Measurements from ENCODE around the gene RNF220.

RNF220 gene

GRCh38 chr1:44682883-44683265 is 277.8 kb downstream of the RNF220 start:
- Histone ChIP-seq H3K27ac (no peak overlapping the region), H3K36me3 (replicated peaks) (no peaks in the 10 kb centered on the region), H3K4me3 (ENCODE audit: low read depth, low read length) (no peak overlapping the region), H3K27me3 (replicated peaks) (no peaks in the 10 kb centered on the region)
- in situ Hi-C loops (cut with HindIII; ENCODE audit: low pct_ligation_motif_present, low sequenced_read_pairs) = no loop called here
- no peak for TF ChIP-seq CTCF (IDR thresholded peaks at IDR 0.05; ENCODE audit: low read depth, low read length, missing control alignments)
- DNase-seq = no peak

GRCh38 chr1:44684525-44684924 is 279.5 kb downstream of the RNF220 start:
- in situ Hi-C loops (cut with HindIII; ENCODE audit: low pct_ligation_motif_present, low sequenced_read_pairs) = no loop called here
- TF ChIP-seq CTCF (IDR thresholded peaks at IDR 0.05; ENCODE audit: low read depth, low read length, missing control alignments) = no peak
- Histone ChIP-seq H3K27ac (no peak overlapping the region), H3K4me3 (ENCODE audit: low read depth, low read length) (no peak overlapping the region), H3K27me3 (replicated peaks) (no peaks in the 10 kb centered on the region), H3K36me3 (replicated peaks) (no peaks in the 10 kb centered on the region)
- no peak for DNase-seq

DNA sequence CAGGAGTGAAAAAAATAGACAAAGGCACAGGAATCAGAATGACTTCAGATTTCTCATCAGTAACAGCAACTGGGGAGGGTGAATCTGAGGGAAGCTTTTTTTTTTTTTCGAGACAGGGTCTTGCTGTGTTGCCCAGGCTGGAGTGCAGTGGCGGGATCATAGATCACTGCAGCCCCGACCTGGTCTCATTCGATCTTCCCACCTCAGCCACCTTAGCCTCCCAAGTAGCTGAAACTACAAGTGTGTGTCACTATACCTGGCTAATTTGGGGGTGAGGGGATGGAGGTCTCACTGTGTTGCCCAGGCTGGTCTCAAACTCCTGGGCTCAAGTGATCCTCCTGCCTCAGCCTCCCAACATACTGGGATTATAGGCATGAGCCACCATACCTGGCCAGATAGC is 280.2 kb downstream of the RNF220 start:
- Histone ChIP-seq H3K27me3 (replicated peaks) (no peaks in the 10 kb centered on the region), H3K27ac (no peak overlapping the region), H3K4me3 (ENCODE audit: low read depth, low read length) (no peak overlapping the region), H3K36me3 (replicated peaks) (no peaks in the 10 kb centered on the region)
- no peak for TF ChIP-seq CTCF (IDR thresholded peaks at IDR 0.05; ENCODE audit: low read depth, low read length, missing control alignments)
- in situ Hi-C loops (cut with HindIII; ENCODE audit: low pct_ligation_motif_present, low sequenced_read_pairs) = no loop called here
- DNase-seq = no peak

GRCh38 chr1:44685881-44686280 is 280.8 kb downstream of the RNF220 start:
- in situ Hi-C loops (cut with HindIII; ENCODE audit: low pct_ligation_motif_present, low sequenced_read_pairs) = no loop called here
- Histone ChIP-seq H3K27me3 (replicated peaks) (no peaks in the 10 kb centered on the region), H3K27ac (no peak overlapping the region), H3K4me3 (ENCODE audit: low read depth, low read length) (no peak overlapping the region), H3K36me3 (replicated peaks) (no peaks in the 10 kb centered on the region)
- DNase-seq = no peak
- no peak for TF ChIP-seq CTCF (IDR thresholded peaks at IDR 0.05; ENCODE audit: low read depth, low read length, missing control alignments)

GRCh38 chr1:44688760-44689446 is 283.8 kb downstream of the RNF220 start:
- in situ Hi-C loops (cut with HindIII; ENCODE audit: low pct_ligation_motif_present, low sequenced_read_pairs) = no loop called here
- DNase-seq = no peak
- no peak overlapping the region for H3K27ac ChIP-seq
- H3K4me3 ChIP-seq (ENCODE audit: low read depth, low read length) = no peak overlapping the region
- H3K36me3 ChIP-seq (replicated peaks) = no peaks in the 10 kb centered on the region
- H3K27me3 ChIP-seq (replicated peaks) = no peaks in the 10 kb centered on the region
- no peak for TF ChIP-seq CTCF (IDR thresholded peaks at IDR 0.05; ENCODE audit: low read depth, low read length, missing control alignments)

DNA sequence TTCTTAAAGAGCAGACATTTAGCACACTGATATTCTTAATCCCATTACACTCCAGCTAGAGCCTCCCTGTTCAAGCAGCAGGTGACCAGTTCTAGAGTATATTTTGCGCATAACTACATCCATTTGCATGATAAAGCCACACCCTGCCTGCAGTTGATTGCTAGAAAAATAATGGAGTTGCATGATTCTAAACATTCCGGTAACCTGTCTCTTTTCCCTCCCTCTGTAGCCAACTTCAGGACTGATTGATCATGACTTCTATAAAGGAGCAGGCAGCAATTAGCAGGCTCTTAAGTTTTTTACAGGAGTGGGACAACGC is 284.4 kb downstream of the RNF220 start:
- Histone ChIP-seq H3K27ac (no peak overlapping the region), H3K27me3 (replicated peaks) (no peaks in the 10 kb centered on the region), H3K4me3 (ENCODE audit: low read depth, low read length) (no peak overlapping the region), H3K36me3 (replicated peaks) (no peaks in the 10 kb centered on the region)
- in situ Hi-C loops (cut with HindIII; ENCODE audit: low pct_ligation_motif_present, low sequenced_read_pairs) = no loop called here
- DNase-seq = no peak
- no peak for TF ChIP-seq CTCF (IDR thresholded peaks at IDR 0.05; ENCODE audit: low read depth, low read length, missing control alignments)
